ENCODE data around the gene REEP6. TPM values are rescaled to one million over a fixed set of nuclear protein-coding genes. Genes with fewer than 3 reads are reported as not detected.
A peak's percentile ranks its signal among the peaks of the same experiment; 100 is the strongest.
"Not testable (repeated sequence)": the region's sequence is repeated elsewhere in the genome, so short reads cannot be mapped to it uniquely, and the experiment has no call there.

Gene REEP6
- total RNA-seq, 1 experiment from 2014 or later: 1.5 TPM

DNA sequence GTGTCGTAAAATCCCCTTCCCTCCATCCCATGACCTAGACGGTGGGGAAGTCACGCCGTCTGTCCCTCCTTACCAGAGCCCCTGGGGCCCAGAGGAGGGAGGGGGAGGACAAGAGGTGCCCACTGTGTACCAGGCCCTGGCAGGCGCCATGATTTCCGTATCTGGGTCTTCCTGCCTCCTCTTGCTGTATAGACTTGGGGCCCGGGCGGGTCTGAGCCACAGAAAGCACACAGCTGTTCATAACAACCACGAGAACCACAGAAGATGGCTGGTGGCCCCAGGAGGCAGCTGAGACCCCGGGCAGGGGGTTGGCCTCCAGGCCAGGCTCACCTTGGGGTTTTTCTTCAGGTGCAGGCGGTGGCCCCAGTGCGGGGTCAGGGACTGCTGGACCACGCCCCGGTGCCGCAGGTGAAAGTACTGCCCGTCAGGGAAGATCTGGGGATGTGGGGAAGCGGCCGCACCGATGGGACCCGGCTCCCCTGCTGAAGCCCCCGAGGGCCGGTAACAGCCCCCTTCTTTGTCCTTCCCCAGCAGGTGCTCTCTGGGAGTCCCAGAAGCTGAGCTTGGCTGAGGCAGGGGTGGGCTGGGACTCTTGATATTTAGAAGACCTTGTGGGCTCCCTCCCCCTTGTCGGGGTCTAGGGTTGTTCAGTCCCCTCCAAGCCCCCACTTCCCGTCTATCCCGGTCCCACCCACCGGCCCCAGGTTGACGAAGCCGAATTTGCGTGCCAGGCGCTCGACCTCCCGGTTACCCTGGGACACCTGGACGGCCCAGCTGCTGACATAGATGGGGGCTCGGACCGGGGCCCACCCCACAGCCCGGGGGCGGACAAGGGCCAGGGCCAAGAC is 1.3 kb upstream of the REEP6 start:
- peak; percentile 43 for DNase-seq (ENCODE audit: low read depth)

DNA sequence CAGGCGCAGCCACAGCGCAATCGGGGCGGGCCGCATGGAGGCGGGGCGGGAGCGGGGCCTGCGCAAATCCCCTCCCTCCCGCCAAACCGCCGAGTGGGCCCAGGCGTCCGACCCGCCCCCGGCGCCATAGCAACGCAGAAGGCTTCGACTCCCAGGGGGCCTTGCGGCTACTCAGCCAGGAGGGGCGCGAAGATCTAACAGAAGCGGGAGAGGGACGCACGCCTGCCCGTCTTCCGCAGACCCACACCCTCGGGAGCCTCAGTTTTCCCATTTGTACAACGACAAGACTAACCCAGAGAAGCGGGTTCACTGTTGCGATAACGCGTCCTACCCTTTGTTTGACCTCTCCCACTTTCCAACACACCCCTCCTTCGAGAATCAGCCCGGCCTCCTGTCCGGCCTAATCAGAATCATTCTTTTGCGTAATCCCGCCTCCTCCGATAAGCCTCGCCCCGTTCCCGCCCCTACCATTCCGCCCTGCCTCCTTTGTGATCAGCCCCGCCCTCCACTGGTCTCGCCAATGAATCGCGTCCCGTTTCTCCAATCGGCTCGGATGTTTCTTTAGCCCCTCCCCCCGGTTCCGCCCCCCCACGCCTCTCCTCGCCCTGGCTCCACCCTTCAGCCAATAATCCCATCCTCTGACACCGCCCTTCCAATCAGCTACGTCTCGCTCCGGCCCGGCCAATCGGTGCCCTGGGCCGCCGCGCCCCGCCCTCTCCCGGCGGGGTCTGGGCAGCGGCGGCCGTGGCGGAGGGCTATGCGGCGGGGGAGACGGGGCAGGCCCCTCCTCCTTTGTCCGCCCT is 469 bp upstream of the REEP6 start, which contains the start of gene PCSK4:
Gene PCSK4 (minus strand): TSS at position 40 of the 803 bp plus-strand sequence. CDS start 4 bp downstream, at position 36.
- peak; percentile 98 for DNase-seq (ENCODE audit: low read depth)

DNA sequence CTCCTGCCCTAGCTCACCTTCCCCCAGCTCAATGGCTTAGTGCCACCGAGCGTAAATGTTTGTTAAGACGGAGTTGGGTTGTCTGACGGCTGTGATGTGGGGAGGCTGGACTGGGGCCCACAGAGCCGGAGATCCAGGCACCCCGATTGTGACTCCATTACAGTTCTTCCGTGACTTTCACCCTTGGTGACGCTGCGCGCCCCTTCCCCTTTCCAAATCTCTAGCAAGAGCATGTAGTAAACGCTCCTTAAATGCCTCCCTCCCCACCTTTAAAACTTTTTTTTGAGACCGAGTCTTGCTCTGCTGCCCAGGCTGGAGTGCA is 829 bp downstream of the REEP6 start:
- no peak for DNase-seq (ENCODE audit: low read depth)

DNA sequence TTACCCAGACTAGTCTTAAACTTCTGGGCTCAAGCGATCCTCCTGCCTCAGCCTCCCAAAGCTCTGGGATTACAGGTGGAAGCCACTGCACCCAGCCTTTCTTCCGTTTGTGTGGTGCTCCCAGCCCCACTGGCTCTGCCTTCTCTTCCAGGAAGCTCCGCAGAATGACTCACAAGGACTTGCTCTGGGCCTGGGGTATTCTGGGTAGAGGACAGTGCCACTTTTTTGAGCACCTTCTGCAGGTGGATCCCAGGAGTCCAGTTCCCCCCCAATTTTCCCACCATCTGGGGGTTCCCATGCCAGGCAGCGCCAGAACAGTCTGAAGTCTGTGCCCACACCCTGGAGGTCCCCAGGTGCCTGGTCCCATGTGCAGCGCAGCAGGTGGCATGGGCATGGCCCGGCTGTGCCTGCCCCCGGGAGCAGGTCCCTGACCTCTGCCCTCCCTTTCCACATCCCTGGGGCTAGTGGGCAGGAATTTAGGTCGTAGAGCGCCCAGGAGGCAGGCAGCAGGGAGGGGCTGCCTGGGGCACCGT is 1.6 kb downstream of the REEP6 start:
- no peak for DNase-seq (ENCODE audit: low read depth)

DNA sequence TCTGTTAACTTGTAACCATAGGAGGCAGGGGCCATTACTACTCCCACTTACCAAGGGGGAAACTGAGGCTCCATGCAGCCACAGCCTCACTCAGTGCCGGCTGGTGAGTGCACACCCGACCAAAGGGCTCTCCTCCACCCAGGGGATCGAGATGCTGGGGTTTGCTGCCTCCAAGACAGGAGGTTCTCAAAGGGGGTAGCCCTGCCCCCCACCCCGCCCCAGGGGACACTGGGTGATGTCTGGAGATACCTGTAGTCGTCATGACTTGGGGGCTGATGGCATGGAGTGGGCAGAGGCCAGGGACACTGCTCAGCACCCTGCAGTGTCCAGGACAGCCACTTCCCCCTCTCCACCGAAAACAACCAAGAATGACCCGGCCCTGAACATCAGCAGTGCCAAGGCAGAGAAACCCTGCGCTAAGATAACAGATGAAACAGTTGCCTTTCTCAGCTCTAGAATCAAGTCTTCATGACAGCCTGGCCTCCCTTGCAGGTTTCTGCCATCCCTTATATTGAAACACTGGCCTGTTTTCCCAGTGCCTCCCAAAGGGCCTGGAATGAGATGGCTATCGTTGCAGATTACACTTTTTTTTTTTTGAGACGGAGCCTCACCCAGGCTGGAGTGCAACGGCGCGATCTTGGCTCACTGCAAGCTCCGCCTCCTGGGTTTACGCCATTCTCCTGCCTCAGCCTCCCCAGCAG is 3.3 kb downstream of the REEP6 start:
- DNase-seq (ENCODE audit: low read depth): no peak

DNA sequence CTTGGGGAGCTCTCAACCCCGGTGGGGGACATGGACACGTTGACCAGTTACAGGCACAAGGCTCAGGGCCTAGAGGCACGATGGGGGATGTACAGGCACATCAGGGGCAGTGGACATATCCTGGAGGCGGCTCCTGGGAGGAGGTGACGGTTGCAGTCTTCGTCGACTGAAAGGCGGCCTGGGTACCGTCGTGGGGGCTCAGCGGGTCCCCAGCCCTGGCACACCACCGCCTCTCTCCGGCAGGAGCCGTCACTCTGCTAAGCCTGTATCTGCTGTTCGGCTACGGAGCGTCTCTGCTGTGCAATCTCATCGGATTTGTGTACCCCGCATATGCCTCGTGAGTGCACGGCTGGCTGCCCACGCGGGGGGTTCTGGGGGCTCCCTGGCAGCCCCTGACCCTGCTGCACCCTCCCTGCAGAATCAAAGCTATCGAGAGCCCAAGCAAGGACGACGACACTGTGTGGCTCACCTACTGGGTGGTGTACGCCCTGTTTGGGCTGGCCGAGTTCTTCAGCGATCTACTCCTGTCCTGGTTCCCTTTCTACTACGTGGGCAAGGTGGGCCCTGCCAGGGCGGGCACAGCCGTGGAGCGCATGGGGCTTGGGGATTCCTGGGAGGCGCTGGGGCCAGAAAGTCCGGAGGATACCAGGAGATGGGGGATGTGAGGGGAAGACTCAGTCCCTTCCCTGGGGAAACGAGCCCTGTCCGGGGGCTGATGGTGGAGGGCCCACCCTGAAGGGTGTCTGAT is 4.2 kb downstream of the REEP6 start:
- no peak for DNase-seq (ENCODE audit: low read depth)

DNA sequence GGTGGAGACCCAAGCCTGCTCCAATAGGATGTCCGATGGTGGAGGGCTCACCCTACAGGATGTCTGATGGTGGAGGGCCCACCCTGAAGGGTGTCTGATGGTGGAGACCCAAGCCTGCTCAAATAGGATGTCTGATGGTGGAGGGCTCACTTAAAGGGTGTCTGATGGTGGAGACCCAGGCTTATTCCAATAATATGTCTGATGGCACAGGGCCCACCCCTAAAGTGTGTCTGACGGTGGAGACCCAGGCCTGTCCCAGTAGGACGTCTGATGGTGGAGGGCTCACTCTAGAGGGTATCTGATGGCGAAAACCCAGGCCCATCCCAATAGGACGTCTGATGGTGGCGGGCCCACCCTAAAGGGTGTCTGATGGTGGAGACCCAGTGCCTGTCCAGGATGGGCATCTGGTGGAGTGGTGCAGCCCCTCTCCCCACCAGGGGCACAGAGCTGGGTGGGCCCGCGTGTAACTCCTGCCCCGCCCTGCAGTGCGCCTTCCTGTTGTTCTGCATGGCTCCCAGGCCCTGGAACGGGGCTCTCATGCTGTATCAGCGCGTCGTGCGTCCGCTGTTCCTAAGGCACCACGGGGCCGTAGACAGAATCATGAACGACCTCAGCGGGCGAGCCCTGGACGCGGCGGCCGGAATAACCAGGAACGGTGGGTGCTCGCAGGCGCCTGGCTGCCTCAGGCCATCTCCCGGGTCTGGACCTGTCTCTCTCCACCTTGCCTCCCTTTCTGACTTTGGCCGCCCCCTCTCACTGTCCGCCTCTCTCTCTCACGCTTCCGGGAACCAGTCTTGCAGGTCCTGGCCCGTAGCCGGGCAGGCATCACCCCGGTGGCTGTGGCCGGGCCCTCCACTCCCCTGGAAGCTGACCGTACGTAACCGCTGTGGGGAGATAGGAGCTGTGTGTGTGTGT is 5.1 kb downstream of the REEP6 start:
- DNase-seq (ENCODE audit: low read depth): no peak

DNA sequence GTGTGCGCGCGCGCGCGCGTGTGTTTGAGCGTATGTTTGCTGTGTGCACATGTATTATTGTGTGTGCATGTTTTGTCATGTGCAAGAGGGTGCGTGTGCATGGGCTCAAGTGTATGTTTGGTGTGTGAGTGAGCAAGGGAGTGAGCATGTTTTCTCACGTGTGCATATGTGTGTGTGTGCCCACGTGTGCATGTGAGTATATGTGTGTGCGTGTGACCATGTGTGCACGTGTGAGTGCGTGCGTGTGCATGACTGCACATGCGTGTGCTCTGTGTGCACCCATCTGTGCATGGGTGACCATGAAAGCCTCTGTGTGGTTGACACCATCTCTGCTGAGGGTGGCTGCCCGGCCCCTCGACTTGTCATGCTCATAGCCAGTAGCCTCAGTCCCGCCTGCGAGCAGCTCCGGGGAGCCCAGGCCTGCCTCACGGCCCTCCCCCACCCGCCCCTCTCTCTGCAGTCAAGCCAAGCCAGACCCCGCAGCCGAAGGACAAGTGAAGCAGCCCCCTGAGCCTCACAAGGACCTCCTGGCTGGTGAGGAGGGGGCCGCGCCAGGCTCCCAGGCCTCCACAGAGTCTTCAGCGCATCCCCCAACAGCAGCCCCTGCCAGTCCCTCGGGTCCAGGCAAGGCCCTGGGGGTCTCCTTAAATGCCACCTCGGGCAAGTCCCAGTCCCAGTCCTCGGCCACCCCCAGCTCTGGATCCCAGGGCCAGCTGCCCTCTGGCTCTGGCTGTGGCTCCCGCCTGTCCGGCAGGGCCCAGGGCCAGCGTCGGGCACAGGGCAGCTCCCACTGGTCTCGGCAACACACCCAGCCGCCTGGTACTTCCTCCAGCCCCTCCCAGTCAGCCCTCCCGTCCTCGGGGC is 6.0 kb downstream of the REEP6 start:
- no peak for DNase-seq (ENCODE audit: low read depth)

DNA sequence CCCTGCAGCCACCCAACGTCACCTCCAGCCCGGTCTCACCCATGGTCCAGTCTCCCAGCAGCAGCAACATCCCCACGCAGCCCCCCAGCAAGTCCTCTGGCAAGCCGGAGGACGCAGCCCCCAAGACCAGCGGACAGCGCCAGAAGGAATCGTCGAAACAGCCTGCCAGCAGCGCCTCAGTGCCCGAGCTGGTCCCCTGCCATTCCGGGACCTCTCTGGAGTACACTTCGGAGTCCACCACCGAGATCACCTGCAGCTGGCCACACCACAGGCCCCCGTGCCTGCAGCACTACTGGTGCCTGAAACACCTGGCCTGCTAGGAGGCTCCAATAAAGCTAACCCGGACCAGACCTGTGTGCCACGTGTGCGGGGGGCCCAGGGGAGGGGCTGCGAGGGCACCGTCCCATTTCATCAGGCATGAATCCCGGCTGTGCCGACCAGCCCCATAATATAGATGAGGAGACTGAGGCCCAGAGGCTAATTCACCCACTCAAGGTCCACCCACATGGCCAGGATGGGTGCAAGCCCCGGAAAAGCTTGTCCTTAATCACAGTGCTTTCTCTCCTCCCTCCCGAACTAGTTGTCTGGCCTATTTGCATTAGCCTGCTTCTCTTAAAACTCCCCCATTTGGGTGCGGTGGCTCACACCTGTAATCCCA is 6.7 kb downstream of the REEP6 start:
- DNase-seq (ENCODE audit: low read depth): no peak

DNA sequence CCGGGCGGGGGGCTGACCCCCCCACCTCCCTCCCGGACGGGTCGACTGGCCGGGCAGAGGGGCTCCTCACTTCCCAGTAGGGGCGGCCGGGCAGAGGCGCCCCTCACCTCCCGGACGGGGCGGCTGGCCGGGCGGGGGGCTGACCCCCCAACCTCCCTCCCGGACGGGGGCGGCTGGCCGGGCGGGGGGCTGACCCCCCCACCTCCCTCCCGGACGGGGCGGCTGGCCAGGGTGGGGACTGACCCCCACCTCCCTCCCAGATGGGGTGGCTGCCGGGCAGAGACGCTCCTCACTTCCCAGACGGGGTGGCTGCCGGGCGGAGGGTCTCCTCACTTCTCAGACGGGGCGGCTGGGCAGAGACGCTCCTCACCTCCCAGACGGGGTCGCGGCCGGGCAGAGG is 8.2 kb downstream of the REEP6 start:
- DNase-seq (ENCODE audit: low read depth): not testable (repeated sequence)

DNA sequence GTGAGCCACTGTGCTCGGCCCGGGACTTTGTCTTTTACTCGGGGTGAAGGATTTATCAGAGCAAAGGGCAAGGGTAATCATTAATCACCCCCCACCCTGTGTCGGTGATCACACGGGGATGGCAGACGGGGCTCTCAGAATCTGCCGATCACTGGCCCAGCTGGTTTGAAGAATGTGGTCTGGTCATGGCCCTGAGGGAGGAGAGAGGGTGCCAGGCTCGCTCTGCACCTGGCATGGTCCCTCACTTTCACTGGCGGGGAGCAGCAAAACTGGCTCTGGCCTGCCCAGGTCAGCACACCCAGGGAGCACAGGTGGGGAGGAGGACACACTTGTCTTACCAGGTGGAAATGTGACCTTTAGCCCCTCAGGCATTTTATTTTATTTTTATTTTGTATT is 10.2 kb downstream of the REEP6 start:
- DNase-seq (ENCODE audit: low read depth): no peak

DNA sequence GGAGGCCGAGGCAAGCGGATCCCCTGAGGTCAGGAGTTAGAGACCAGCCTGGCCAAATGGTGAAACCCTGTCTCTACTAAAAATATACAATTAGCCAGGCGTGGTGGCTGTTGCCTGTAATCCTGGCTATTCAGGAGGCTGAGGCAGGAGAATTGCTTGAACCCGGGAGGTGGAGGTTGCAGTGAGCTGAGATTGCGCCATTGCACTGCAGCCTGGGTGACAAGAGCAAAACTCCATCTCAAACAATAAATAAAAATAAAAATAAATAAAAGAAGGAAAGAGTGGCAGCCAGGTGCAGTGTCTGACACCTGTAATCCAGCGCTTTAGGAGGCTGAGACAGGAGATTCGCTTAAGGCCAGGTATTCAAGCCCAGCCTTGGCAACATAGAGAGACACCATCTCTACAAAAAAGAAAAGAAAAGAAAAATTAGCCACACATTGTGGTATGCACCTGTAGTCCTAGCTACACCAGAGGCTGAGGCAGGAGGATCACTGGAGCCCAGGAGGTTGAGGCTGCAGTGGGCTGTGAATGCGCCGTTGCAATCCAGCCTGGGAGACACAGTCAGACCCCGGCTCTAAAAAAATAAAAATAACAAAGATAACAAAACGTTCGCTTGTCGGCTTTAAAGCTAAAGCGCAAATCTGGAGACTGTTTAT is 11.6 kb downstream of the REEP6 start:
- no peak for DNase-seq (ENCODE audit: low read depth)

DNA sequence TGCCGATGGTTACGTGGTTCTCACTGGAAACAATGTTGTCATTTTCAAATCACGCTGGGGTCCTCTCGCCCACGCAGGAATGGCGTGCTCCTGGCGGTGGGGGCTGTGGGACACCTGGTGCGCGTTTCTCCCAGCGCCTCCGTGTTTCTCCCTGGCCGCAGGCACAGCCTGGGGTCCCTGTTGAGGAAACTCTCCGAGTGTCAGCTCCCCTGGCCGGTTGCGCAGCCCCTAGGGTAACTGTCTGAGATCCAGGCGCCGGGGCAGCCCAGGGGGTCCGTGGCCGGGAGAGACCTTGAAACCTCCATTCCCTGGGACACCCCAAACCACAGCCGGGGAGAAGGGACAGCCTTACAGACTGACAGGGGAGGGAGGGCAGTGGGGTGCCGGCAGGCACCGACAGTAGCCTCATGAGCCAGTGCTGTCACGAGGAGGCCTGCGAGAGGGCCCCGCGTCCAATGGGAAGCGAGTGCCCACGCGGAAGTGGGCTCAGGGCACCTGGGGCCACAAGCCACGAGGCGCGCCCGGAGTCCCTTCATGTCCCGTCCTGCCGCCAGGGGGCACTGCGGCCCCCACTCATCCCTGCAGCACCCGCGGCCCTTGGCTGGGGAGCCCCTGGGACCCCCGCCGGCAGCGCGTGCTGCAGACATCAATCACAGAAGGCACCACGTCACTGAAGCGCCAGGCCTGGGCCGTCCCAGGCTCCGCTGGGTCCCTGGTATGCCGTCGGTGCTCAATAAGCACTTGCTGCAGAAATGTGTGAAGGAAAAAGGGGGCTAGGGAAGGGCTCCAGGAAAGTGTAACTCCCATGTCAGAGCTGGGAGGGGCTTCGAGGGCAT is 12.3 kb downstream of the REEP6 start:
- DNase-seq (ENCODE audit: low read depth): peak; percentile 8

DNA sequence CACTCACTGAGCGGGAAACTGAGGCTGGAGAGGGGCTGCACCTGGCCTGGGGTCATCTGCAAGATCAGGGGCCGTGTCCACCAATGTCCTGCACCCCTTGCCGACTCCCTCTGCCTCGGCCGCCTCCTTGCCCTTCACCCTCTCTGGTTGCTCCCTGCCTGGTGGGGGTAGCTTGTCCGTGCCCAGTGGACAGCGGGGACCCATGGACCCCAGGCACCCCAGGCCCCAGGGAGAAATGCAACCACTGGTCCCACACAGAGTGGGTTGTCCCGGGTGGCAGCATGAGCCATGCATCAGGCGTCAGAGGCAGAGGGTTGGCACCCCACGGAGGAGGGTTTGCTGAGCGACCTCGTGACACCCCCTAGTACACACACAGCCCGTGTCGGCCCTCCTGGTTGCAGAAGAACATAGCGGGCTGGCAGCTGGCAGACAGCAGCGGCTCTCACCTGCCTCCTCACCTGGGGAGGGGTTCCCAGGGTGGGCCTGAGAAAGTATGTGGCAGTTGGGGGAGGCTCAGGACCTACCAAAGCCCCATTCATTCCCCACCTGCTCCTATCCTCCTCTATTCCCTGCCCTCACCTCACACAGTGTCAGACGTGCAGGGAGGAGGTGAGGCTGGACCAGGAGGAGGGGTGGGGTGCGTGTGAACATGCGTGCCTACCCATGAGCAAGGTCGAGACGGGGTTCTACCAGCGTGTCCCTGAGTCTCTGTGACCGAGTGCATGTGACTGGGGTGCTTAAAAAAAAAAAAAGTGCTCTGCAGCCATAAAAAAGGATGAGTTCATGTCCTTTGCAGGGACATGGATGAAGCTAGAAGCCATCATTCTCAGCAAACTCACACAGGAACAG is 13.2 kb downstream of the REEP6 start:
- no peak for DNase-seq (ENCODE audit: low read depth)

DNA sequence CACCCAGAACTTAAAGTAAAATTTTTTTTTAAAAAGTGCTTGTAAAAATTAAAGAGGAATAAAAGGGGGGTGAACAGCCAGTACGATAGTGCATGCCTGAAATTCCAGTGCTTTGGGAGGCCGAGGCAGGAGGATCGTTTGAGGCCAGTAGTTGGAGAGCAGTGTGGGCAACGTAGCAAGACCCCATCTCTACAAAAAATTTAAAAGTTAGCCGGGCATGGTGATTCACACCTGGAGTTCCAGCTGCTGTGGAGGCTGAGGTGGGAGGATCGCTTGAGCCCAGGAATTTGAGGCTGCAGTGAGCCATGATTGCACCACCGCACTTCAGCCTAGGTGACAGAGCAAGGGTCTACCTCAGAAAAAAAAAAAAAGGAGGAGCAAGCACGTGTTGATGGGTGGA is 14.0 kb downstream of the REEP6 start:
- DNase-seq (ENCODE audit: low read depth): no peak
